RCC 7860 (cell line): Measurements from ENCODE around the gene SMPD3.

Source experiments
- DNase-seq: peaks from one replicate; pipeline ENCODE4 v3.0.0-alpha.2; 2015; ENCODE audit warnings: low spot score
- FAIRE-seq: peaks from 2 replicates; lab custom pipeline; 2012; peaks lifted over from hg19 to GRCh38; lab: Jason Lieb, UNC

The SMPD3 gene

DNA sequence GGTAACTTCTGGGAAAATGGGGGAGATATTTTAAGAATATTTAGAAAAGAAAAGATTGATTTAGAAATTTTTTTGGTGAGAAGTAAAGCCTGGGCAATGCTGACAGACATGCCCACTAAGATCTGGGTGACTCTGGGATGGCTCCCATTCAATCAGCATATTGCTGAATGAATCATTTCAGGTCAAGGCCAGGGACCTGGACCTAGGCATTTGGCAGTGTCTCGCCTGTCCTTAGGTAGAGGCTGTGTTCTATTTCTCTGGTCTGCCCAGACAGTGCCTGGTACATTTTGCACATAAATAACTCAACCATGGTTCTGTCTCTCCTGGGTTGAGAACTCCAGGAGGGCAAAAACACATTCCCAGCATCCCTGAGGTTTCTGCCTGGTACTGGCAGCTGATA lies 39.9 kb downstream of the SMPD3 start:
- FAIRE-seq (no peak), DNase-seq (no peak)

DNA sequence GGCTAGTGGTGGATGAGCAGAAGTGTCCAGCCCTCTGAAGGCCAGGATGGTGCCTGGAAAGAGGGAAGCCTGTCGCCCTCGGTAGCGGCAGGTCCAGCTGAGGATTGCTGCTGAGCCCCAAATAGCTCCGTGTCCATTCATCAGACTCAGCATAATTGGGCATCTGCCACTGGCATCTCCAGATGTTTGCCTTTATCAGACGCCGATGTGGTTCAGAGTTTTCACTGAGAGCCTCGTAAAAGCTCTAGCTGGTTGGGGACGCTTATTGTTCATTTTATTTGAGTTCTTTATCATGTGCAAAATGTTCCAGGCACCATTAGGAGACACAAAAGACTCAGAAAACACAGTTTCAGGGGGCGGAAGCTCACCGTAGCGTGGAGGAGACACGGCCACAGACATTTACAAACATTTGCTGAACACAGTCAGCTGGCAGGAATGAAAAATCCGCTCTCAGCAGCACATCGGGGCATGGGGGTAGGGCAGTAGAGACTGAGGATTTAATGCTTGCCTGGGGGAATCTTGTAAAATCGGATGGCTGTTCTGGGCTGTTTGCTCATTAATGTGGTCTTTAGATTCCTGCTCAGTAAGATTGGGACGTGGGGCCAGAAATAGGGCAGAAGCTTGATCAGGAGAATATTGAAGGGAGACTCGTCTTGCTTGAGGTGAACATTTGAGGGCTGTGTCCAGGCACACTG lies 41.7 kb downstream of the SMPD3 start:
- peak; percentile 17 for DNase-seq
- FAIRE-seq = no peak

DNA sequence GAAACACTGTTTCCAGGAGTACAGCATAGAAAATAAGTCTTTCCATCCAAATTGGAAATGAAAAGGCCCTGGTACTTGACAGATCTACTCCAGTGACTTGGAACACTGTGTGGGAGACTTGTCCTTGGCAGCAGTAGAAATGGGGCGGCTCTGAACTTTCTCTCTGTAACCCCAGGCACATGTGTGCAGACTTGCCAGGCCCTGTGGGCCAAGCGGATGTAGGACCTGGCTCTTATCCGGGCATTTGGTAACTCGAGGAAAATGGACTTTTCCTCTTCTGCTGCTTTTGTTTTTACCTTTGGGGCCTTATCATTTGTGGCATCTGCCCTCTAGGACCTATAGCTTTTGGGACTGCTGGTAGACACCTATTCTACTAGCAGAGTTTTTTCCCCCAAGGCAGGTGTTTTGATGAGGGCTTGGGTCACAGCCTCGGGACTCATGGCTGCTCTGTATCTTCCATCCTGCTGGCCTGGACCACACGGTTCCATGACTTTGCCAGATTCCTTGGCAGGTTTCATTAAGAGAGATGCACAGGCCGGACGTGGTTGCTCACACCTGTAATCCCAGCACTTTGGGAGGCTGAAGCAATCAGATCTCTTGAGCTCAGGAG lies 43.5 kb downstream of the SMPD3 start:
- FAIRE-seq (no peak), DNase-seq (no peak)

DNA sequence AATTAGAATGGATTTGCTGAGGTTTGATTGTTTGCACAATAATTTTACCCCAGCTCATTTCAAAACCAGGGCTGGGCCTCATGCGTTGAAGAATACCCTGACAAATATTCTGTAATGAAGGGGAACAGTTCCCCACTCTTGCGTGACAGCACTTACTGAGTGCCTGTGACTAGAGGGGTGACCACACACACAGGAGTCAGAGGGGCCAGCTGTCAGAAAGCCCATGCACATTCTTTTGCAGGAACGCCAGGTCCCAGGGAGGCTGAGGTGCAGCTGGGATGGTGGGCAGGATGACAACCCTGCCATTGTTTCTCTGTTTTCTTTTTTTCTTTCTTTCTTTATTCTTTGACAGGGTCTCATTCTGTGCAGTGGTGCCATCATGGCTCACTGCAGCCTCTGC lies 44.6 kb downstream of the SMPD3 start:
- DNase-seq (no peak), FAIRE-seq (no peak)

DNA sequence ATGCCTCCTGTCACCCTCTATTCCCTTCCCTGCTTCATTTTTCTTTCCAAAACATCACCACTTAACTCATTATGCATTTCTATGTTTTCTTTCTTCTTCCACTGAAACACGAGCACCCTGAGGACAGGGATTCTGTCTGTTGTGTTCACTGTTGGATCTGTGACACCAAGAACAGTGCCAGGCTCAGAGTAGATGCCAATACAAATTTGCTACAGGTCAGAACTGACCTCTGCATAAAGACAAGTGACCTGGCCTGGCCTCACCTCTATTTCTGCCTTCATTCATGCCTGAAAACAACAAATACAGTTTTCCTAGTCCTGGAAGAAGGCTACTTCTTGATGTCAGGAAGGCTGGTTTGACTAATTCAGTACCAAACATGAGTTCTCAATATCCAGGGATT lies 45.1 kb downstream of the SMPD3 start:
- FAIRE-seq = no peak

DNA sequence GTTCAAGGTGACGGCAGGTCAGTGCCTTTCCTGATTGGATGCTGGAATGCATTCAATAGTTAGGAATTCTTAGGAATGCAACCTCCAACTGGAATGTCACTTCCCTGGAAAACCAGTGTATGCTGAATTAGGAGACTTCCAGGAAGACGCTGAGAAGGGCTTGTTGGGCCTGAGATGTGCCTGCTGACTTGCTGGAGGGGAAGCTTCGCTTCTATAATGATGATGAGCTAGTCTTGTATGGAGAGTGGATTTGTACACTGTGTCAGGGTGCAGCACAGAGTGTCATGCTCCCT lies 45.6 kb downstream of the SMPD3 start:
- FAIRE-seq (no peak), DNase-seq (peak; percentile 15)

More for the DNA sequence above, 45.1 kb downstream of the SMPD3 start:
- no peak for DNase-seq

DNA sequence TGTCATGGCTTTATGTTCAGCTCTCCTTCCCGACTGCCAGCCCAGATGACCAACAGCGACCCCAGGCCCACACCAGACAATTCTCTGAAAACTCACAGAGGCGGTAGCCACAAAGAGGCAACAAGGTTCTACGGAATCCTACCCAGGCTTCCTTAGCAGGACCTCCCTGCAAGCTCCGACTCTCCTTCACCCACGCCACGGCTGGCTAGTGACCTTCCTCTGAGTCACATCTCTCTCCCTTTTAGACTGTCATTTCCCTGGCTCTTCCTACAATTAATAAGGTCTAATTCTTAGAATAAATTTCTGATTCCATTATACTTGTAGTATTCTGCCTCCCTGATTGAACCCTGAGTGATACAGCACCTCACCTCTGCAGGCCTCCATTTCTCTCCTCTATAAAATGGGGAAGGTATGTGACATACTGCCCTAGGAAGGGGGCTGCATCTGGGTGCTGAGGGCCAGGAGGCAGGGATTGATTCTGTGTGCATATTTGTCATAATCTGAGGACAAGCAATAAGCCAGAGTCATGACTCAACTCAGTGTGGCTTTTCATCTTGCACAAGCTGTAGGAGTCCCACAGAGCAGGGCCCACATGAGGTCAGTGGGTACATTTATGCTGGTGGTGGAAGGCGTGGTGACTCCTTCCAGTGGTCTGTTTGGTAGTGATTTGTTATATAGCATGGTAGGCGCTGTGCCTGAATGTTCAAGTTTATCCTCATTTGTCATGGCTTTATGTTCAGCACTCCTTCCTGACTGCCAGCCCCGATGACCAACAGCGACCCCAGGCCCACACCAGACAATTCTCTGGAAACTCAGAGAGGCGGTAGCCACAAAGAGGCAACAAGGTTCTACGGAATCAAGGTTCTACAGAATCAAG lies 46.2 kb downstream of the SMPD3 start:
- FAIRE-seq (no peak), DNase-seq (peak; percentile 63)

DNA sequence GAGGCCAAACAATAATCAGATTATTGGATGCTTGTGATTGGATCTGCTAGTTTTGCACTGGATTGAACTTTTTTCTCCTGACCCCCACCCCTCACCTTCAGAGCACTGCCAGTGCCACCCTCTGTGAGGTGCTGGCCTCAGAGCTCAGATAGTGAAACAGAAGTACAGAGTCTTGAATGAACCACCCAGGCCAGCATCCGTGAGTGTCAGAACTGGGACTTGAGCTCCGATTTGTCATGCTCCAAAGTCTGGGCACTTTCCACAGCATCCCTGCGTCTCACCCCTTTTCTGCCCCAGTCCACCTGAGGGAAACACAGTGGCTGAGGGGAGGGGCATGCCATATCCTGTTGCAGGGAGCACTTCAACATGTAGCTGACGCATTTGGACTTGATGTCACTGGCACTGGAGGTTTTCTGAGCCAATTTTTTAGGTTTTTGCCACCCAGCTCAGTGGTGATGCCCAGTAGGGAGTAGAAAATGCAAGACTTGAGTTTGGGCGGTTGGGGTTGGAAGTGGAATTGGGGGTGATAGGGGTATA lies 47.3 kb downstream of the SMPD3 start:
- no peak for FAIRE-seq
- no peak for DNase-seq

DNA sequence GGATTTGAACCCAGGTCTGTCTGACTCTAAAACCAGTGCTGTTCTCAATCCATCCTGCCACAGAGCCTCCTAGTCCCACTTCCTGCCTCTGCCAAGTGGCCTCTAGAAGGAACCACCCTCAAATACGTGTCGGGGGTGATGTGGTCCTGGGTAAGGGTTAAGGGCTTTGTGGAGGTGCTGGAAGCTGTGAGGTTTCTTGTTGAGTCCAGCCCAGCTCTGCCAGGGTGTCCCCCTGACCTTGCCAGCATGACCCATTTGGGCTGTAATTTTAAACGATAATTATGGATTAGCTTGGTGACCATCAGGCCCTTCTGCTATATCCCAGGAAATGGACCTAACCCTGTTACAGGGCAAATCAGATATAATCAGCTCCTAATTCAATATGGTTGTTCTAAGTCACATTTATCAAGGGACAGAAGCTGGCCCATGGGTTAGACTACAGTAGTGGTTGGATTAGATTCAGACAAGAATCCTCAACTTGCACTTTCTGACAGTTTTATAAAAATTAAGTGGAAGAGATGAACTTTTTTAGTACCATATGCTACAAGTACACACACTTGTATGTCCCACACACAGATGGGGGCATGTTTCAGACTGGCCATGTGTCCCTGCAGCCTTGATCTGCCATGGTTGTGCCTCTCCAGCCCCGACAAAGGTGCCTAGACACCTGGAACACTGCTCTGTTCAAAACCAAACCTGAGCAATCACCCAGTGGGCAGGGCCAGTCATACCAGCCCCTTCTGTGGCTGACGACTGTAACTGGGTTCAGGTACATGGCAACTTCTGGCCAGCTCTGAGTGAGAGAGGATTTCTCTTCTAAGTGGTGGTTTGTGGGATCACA lies 48.0 kb downstream of the SMPD3 start:
- FAIRE-seq (no peak), DNase-seq (no peak)

DNA sequence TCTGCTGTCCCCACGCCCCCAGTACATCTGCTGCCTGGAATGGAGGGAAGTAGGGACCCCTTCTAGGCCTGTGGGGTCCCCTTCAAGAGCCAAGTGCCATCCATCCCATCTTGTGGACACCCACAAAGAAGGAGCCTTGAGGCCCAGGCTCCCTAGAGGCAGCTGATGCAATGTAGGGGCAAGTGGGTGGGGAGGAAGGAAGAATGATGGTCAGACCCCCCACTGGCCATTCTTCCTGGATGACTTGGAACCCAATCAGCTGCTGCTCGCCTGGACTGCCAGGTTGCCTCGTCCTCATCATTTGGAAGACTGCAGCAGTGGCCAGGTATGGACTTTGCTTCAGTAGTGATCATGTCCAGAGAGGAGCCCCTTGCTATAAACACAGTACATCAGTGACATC lies 48.9 kb downstream of the SMPD3 start:
- DNase-seq (no peak), FAIRE-seq (no peak)

DNA sequence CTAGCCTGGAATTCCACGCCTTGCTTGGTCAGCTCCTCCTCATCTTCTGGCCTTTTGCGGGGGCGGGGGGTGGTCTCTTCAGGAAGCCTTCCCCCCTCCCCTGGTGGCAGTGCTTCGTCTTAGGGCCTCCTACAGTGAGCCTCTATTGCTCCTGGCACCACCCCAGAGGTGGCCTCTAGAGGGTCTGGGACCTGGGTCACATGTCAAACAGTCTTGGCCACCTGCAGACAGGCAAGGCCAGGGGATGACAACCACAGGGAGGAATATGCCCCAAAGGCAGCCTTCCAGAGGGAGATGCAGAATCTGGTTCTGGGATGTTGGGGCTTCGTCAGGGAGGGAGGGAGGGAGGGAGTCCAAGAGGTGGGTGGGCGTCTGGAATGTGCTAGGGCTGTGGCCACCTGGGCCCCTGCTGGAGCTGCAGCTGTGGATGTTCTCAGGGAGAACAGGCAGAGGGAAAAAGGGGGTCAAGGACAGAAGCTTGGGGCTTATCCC lies 50.6 kb downstream of the SMPD3 start:
- DNase-seq (no peak), FAIRE-seq (no peak)

DNA sequence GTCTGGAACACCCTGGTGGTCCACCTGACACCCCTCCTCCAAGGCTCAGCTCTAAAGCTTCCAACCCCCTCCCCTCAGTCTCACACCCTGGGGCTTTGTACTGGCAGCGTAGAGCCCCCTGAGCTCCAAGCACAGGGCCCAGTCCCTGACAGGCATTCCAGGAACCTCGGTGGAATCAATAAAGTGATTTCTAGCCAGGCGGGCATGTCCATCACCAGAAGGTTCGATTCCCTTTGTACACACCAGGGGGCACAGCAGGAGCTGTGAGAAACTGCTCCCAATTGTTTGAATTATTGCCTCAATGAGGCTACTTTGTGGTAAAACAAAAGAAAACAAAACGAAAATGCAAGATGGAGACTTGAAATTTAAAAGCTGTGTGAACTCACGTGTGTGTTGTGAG lies 51.8 kb downstream of the SMPD3 start:
- DNase-seq = no peak

DNA sequence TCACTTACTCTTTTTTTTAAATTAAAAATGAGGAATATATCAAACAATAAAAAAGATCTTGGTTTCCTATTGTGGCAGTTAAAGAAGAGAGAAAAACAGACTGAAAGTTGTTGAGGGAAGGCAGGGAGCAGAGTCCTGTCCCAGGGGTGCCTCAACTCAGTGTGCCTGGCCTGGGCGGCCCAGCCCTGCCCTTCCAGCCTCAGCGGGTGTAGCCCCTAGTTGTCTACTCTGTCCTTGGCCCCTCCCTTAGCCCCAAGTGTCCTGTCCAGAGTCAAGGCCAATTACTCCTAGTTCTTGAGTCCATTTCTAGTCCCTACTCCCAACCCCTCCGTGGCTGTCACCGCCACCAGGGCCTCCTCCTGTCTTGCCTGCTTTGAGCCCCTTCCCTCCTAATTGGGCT lies 52.5 kb downstream of the SMPD3 start:
- no peak for DNase-seq
- FAIRE-seq = no peak

More for the DNA sequence above, 51.8 kb downstream of the SMPD3 start:
- FAIRE-seq = no peak

DNA sequence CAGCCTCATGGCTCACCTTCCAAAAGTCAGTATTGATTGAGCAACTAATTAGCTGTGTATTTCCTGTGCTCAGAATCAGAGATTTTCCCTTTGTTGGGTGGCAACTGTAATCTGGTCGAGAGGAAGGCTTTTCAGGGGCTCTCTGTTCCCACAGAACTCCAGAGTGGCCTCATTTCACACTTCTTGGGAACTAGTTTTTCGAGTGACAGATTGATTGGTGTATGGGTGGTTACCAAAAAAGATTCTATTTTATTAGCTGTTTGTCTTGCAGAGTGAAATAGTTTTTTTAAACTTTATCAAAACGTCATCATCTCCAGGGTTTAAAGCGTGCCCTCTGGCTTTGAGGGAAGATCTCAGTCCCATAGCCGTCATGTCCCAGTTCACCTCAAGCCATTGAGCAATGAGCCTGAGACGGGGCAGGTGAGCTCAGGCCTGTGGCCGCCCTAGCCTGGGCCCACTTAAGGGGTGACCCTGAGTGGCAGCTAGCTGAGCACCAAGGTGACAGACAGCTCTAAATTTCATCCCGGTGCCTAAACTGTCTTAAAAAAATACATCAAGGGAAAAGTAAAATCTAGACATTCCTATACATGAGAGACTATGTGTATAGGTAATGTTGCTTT lies 53.0 kb downstream of the SMPD3 start:
- DNase-seq (no peak), FAIRE-seq (no peak)

DNA sequence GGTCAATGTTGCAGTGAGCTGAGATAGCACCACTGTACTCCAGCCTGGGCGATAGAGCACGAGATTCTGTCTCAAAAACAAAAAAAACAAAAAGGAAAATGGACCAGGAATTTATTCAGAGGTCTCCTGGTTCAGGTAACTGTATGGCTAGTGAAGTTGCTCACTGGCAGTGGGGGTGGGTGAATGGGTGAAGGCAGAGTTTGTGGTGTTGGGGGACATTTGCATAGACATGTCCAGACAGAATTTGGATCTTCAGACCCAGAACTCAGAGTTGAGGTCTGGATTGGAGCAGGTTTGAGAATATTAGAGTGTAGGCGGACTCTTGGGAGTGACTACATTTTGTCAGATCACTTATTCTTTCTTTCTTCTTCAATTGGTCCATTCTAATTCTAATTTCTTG lies 55.0 kb downstream of the SMPD3 start:
- FAIRE-seq (no peak), DNase-seq (no peak)

DNA sequence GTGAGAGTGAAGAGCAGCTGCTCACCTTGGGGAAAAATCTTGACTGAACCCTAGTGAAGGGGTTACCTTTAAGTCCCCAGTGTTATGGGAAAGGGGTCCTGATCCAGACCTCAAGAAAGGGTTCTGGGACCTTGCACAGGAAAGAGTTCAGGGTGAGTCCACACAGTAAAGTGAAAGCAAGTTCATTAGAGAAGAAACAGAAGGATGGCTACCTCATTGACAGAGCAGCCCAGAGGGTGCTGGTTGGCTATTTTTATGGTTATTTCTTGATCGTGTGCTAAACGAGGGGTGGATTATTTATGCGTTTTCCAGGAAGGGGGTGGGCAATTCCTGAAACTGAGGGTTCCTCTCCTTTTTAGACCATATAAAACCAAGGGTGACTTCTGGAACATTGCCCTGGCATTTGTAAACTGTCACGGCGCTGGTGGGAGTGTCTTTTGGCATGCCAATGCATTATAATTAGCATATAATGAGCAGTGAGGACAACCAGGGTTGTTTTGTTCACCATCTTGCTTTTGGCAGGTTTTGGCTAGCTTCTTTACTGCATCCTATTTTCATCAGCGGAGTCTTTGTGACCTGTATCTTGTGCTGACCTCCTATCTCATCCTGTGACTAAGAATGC lies 58.4 kb downstream of the SMPD3 start:
- FAIRE-seq = no peak

DNA sequence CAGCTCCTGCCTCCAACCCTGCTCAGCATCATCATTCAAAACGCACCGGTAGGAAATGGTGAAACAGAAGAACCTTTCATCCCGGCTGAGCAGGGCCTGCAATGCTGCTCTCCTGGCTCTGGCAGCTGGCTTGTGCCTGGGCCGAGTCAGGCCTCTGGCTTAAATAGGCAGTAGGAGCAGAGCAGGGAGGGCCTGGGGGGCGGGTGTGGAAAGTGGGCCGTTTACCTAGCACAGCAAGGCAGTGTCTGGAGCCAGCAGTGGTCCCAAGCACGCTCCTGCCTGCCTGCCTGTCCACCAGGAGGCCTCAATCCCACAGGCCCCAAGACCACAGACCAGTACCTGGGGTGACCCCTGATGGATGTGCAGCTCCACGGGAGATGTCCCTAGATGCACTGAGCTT lies 59.3 kb downstream of the SMPD3 start:
- no peak for FAIRE-seq
- DNase-seq = no peak

More for the DNA sequence above, 58.4 kb downstream of the SMPD3 start:
- DNase-seq = no peak

DNA sequence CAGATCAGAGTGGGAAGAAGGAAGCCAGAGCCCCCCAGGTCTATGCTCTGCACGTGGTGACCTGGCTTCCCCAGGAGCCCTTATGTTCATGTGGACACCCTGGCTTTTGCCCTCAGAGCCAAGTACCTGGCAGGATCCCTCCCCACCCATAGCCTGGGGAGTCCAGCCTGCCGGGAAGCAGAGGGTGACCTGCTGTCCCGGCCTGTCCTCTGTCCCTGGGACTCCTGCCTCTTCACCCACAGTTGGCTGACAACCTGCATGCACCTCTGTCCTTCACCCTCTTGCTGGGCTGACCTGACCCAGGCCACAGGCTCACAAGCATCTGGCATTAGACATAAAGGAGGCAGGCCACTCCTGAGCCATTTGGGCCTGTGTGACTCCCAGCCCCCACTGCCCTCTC lies 60.2 kb downstream of the SMPD3 start:
- no peak for FAIRE-seq
- DNase-seq = no peak

DNA sequence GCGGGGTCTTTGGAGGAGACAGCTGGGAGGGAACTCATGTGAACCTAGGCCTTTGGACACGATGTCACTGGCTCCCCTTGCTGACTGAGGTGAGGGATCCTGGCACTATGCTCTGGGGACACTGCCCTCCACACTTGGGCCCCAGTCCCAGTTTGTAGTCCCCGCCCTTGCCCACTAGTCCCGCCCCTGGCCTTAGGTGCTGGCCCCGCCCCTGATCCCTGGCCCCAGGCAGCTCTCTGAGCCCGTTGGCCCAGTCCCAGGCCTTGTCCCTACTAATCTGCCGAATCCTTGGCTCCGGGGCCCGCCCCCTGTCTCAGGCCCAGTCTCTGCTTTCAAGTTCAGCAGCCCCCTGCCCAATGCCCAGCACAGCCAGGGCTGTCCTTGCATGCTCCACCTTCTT lies 61.0 kb downstream of the SMPD3 start:
- no peak for DNase-seq
- no peak for FAIRE-seq

DNA sequence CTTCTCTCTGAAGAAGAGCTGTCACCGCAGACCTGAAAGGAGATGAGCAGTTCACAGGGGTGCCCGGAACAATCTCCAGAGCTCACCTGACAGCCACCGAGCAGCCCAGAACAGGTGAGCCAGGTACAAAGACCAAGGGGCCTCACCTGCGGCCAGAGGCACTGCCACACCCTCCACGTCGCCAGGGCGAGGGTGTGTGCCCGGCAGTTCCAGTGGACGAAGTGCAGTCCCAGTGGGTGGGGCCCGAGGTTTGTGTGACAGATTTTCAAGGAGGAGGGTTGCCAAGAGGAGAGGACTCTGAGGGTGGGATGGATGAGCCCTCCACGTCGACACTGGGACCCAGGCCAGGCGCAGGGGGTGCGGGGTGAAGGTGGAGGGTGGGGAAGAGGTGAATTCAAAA lies 61.7 kb downstream of the SMPD3 start:
- FAIRE-seq (no peak), DNase-seq (no peak)
